ENCODE measurements around the gene TNFAIP8.

TNFAIP8 gene

DNA sequence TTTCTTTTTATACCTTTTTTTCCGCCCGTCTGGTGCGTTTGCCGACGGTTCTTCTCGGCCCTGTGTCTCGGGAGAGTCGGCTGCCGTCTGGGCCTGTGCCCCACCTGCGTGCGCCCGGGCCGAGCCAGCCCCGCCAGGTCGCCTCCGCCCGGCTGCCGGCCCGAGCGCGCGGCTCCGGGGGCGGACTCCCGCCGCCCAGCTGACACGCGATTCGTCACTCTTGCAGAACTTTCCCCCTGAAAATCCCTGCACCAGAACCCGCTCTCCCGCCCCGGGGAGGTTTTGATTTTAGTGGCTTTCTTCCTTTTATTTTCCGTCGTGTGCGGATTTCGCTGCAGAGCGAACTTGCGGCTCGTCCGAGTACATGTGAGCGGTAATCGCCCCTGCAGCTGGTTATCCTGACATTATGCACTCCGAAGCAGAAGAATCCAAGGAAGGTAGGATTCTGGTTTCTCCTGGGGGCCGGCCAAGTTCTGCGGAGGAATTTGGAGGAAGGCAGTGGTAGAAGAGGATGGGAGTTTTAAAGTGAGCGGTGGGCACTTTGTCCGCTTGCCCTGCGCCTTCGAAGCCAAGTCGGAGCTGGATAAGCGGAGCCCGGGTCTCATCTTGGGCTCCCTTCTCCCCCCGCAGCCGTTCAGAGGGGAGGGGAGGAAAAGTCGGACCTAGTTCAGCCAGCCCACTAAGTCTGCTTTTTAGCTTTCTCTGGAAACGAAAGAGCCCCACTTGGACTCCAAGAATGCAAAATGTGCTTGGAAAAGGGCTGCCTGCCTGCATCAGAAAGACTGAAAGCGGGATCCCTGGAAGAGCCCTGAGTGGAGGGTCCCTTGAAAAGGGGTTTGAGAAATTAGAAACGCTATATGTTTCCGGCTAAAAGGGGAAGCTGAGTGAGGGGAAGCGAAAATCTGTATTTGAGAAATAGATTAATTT is at the start of gene TNFAIP8:
Gene TNFAIP8 (plus strand): TSS at position 335 of the 927 bp plus-strand sequence. CDS start 72 bp downstream, at position 407.
- DNase-seq = peak; percentile 65

DNA sequence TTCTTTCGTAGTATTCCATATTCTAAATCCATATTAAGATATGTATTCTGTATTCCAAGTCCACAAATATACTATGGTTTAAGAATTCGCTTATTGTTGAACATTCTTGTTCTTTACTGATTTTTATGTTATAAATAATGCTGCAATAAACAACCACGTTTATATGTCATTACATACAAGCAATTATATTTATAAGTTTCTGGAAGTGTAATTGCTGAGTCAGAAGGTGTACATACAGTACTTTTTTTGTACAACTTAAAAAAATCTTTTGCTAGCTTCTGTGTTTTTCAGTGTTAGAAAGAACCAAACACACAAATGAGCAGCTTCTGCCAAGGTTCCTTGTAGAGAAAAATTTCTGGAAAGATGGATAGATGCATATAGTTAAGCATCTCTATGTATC is 48.6 kb upstream of the TNFAIP8 start:
- no peak for DNase-seq

DNA sequence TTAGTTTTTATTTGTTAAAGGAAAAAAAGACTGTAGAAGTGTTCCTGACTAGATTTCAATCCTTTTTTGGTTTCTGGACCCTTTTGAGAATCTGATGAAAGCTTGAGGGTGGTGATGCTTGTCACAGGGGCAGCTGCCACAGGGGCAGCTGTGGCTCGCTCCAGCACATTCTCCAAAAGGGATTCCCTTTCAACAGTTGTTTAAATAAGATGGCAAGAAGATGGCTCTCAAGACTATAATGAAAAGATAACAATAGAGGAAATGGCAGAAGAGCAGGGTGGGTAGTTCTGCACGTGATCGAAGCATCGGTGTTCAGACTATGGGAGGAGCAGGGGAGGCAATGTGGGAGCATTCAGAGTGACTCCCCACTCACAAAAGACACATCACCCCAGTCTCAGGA is 46.5 kb upstream of the TNFAIP8 start:
- DNase-seq = no peak

DNA sequence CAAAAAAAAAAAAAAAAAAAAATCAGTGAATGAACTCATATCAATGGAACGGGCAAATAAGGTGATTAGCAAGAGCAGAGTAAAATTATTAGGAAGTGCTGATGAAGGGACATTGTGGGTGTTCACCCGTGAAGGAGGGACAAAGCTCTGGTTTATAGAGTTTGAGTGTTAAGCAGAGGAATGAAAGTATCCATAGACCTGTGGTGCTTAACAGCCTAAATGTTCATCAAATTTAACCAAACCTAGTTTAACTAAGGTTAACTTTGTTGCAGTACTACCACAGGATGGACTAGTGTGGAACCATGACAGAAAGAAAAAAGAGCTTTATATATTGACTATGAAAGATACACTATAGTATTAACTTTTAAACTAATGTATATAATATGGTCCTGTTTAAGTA is 44.1 kb upstream of the TNFAIP8 start:
- no peak for DNase-seq

DNA sequence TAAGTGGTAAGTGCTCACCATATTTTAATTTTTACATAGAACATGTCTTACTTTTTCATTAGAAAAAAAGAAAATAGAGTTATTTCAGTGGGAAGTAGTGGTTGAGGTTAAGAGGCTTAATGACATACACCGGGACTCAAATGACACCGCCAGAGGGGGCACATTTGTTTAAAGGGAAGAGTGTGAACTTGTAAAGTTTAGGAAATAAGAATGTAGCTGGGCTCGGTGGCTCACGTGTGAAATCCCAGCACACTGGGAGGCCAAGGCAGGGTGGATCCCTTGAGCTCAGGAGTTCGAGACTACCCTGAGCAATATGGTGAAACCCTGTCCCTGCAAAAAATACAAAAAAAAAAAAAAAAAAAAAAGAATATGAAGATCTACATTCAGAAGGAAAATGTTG is 43.4 kb upstream of the TNFAIP8 start:
- no peak for DNase-seq

DNA sequence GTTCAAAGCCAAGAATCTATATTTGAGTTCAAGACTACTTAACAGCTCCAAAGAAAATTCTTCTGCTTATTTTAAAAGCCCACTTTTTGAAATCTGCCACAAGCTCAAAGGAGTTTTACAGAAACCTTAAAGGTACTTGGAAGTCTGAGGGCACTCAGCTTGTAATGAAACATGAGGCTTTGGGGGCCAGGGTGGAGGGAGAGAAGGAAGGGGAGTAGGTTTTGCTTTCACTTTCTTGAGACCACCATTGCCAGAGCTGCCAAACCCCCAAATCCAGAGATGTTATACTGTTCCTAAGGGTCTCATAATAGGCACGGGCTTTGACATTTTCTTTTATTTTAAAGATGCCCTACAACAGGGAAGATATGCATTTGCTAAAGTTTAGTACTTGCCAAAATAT is 42.6 kb upstream of the TNFAIP8 start:
- no peak for DNase-seq

DNA sequence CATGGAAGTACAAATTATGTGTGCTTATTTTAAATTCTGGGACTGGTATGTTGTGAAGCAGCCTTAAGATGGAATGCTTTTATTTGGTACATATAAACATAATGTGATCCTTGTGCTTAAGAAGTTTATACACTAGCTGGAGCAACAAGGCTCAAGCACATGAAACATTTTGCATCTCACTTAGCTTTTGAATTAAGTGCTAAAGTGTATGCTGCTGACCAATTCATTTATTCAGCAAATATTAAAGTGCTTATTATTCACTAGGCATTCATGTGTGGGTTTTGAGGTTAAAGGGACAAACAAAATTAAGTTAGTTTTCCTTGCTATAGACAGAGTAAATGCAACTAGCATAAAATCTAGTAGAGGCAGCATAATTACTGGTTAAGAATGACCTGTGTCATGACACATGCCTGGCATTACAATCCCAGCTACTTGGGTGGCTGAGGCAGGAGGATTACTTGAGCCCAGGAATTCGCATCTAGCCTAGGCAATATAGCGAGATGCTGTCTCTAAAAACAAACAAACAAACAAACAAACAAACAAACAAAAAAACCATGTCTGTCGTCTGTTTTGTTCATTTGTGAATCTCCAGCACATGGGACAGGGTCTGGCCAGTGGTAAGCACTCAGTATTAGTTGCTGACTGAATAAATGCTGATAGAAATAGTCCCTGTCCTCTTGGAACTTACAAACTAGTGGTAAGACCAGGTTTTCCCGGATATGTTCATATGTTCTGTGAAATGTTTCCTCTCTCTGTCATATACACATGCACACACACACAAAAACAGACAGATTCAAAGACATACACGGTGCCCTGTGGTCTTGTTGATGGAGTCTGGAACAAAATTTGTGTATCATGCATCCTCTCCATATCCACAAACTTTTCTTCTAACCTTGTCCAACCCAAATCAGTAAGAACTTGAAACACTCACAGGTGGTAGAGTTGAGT is 41.9 kb upstream of the TNFAIP8 start:
- DNase-seq = no peak

DNA sequence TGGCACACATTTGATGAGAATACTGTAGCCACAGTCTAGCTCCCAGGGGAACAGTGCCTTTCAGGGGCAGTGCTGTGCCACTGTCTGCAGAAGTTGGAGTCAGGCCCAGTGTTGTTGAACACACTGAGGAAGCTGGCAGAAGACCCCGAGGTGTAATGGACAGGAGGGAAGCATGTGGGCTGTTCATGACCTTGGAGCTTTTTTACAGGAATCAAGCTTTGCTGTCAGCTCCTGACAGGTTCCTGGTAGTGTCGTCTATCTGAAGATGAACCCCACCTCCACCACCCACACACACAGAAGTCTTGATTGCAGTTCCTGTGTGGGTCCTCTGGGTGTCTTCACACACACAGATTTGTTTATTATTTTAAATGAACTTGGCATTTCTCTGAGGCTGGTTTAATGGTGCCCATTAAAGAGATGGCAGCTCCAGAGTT is 40.3 kb upstream of the TNFAIP8 start:
- peak; percentile 59 for DNase-seq

DNA sequence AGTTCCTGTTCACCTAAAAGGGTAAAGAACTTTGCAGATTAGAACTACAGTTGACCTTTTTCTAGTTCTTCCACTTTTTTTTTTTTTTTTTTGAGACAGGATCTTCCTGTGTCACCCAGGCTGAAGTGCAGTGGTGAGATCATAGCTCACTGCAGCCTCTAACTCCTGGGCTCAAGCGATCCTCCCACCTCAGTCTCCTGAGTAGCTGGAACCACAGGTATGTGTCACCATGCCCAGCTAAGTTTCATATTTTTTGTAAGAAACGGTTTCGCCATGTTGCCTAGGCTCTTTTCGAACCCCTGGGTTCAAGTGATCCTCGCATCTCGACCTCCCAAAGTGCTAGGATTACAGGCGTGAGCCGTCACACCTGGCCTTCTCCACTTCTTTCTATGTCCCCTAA is 39.7 kb upstream of the TNFAIP8 start:
- DNase-seq = no peak

DNA sequence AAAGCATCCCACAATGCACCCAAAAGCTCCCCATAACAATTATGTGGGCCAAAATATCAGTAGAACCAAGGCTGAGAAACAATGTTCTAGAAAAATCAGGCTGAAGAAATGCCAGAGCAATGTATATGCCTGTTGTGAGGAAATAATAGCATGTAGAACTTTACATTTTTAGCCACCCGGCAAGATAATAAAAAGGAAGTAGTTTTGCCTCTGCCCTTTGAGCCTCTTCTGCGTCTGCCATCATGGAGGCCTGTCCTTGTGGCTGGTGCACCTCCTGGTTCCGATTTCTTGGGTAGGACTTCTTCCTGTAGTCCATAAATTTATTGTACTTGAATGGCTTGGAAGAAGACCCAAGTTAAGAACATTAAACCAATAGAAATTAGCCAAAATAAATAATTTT is 38.9 kb upstream of the TNFAIP8 start:
- DNase-seq = no peak

DNA sequence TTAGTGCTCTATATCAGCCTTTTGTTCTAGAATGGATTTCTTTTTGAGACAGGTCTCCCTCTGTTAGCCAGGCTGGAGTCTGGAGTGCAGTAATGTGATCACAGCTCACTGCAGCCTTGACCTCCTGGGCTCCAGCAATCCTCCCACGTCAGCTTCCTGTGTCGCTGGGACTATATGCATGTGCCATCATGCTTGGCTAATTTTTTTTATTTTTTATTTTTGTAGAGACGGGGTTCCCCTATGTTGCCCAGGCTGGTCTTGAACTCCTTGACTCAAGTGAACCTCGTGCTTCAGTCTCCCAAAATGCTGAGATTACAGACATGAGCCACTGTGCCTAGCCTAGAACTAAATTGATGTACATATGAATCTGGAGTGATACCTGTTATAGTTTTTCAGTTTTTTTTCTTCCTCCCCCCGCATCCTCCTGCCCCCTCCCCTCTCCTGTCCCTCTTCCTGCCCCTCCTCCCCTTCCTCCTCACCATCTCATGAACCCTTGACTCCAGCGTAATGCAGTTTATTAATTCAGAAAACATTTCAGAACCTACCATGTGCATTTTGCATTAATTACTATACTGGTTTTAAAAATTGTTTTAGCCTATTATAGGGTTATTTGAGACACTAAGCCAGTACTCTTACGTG is 37.4 kb upstream of the TNFAIP8 start:
- peak; percentile 33 for DNase-seq

DNA sequence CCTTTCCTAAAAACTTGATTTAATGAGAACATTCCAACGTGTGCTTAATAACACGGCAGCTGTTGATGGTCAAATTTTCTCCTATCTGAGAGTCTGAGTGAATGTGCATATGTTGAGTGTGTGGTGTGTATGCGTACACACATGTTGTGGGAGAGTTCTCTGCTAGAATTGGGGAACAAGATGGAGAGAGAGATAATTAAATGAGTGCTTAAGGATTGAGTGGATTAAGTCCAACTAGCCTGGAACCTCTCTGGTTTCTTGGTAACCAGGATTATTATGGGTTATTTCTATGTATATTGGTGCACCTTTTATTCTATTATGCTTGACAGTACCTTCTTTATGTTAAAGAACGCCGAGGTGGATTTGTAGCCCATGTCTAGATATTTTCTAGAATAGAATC is 36.4 kb upstream of the TNFAIP8 start:
- DNase-seq = no peak

DNA sequence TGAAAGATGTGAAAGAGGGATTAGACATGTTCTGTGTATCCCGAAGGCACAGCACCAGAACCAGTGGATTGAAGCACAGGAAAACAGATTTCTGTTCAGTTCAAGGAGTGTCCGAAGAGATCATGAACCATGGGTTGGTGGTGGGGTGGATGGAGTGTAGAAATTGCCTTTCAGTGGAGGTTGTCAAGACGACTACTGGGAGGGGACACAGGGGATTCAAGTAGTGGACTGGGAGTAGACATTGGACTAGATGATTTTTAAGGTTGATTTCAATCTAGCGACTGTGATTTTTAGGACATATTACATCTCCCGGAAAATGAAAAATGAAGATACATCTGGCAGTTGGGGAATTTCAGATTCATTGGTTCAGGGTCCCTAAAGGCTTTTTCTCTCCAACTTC is 35.9 kb upstream of the TNFAIP8 start:
- no peak for DNase-seq

DNA sequence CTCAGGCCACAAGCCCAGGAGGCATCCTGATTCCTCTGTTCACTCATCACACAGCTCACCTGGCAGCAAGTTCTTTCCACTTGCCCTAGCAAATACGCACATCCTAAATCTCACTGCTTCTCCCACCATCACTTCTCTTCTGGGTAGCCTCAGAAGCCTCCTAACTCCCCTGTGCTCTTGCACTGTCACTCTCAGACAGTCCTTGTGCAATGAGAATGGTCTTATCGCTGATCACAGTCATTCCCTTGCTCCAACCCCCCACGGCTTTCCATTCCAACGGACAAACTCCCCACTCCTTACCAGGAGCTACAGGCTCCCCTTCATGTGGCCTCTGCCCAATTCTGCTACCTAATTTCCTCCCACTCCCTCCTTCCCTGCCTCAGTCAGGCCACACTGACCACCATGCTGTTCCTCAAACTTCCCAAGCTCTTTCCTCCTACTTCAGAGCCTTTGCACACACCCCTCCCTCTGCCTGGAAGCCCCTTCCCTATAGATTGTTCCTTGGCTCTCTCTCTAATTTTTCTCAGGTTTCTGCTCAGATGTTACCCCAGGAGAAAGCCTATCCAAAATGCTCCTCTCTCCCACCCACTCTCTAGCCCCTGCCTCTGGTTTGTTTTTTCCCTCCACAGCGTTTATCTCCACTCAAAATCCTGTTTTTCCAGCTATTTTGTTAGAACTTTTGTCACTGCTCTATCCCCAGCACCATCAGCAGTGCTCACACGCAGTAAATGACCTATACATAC is 34.1 kb upstream of the TNFAIP8 start:
- no peak for DNase-seq

DNA sequence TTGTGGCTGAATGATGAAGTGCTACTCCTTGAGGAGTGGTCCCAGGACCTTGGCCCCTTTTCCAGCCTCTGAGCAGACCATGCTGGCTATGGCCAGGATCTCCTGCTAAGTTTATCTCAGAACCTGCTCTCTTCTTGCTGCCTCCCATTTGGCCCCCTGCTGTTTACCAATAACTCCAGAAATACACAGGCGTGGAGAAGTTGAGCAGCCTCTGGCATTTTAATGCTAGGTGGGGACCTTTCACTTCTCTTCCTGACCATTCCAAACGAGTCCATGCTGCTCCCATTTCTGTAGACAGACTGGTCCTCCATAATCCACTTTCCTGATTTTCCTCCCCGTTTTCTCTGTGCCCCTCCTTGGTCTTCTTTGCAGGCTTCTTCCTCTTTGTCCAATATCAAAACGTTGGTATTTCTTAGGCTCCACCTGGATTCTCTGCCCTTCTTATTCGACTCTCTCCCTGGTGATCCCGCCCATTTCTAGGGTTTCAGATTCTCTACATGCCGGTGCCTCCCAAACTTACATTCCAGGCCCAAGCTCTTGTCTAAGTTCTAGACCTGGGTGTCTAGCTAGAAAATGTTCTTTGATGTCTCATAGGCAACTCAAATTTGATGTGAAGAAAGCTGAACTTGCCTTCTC is 33.4 kb upstream of the TNFAIP8 start:
- no peak for DNase-seq

DNA sequence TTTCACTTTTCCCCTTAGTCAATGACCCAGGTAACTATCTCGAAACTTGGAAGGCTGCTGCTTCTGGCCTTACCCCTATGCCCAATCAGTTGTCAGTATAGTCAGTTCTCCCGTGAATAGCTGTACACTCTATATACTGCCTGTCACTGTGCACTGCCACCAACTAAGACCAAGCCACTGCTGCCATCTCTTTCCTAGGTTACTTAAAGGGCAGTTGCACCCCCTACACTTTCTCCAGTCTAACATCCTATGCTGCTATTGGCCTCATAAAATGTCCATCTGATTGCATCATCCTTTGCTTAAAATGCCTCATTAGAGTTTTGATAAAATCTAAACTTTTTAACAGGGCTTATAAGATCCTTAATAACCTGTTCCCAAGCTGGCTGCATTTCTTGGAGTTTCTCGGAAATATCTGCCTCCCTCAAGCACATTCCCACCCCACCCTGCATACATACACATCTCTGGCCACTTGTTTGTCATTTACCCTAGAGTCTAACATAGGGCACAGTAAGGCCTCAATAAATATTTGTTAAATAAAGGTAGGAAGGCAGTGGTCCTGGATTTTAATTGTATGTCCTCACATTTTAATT is 32.8 kb upstream of the TNFAIP8 start:
- DNase-seq = no peak

DNA sequence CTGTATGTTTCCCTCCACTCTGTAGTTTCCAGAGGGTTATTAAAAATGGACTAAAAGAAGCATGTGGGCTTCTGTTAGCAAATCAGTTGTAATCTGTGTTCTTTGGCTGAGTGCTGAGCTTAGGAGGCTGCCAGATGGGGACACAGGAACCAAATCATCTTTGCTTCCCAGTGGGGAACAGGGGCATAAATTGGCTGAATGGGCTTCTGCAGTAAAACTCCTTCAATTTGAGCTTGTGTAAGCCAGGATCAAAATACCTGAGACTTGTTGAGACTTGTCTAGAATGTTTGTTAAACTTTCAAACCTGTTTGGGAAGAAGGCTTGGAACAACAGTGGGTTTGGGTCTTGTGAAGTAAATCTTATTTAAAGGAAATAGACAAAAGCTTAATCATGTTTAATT is 32.2 kb upstream of the TNFAIP8 start:
- no peak for DNase-seq

DNA sequence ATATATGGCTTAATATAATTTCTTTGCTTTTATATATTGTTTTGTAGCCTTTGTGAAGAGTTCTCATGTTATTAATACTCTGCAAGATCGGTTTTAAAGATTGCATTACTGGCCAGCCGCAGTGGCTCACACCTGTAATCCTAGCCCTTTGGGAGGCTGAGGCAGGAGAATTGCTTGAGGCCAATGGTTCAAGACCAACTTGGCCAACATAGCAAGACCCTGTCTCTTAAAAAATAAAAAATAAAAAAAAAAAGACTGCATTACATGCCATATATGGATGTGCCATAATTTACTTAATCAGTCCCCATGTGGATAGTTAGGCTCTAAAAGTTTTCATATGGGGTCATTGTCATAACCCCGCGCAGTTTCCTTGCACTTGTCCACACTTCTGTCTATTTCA is 31.0 kb upstream of the TNFAIP8 start:
- no peak for DNase-seq

DNA sequence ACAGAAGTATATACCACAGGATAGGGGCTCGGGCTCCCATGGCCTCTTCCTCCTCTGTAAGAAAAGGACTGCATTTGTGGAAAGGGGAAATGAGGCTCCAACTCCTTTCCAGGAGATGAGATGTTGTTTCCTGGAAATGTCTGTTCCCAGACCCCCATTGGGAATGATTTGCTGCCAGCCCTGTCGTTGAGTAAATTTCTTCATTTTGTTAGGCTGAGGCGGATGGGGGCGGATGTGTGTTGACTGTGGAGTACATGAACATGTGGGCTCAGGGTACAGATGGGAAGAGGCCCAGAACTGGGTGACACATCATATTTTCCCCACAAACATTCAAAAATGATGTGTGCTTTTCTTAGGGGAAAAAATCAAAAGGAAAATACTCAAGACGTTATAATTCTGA is 28.8 kb upstream of the TNFAIP8 start:
- DNase-seq = no peak

DNA sequence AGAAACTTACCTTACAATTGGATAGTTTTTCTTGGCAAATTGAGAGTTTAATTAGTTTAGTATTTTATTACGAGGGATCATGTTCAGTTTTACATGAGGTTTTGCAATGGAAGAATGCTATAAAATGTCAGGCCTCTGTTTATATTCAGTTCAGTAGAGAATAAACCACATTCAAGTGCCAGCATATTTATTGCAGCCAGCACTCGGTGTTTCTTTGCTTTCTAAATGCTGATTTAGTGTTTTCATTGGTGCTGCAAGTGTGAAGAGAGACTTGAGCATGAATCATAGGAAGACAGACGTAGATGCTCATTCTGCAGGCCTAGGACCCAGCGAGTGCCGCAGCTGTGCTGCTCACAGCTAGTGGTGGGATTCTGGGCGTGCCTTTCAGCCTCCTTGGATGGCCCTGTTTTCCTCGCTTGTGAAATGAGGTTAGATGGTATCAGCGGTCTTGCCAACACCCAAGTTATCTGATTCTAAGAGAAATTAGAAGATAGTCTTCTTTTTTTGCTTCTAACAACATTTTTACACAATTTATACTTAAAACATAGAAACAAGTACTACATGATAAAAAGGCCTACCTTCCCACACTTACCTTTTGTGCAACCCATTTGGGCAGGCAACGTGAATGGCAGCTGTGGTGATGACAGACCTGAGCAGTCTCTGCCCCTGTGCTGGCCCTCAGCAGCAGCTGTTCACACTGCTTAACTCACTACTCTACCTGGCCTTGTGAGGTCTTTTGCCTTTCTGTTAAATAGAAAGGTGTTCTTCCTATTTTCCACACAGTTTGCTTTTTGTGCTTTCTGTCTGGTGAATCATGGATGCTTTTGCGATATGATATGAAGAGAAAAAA is 26.8 kb upstream of the TNFAIP8 start:
- peak; percentile 74 for DNase-seq

DNA sequence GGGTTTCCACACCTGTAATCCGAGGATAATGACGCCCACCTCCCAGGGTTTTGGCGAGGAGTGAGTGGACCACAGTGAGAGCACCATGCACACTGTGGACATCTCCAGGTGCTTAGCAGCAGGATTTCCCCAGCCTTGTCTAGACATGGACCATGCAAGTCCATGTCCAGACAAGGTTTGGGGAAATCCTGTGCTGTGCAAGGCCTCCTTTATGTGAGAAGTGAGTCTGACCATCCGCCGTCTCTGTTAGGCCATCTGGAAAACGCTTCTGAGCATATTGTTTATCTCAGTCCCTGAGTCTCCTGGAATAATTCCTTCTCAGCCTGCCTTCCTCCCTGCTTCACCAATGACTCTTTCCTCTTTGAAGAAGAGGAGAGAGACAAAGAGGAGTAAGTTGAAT is 26.2 kb upstream of the TNFAIP8 start:
- DNase-seq = no peak
